ENCODE measurements around the gene GJB6. TPM values are rescaled to one million over a fixed set of nuclear protein-coding genes. Genes with fewer than 3 reads are reported as not detected.

The GJB6 gene
- total RNA-seq, 4 donors from 2014 or later = not detected

GRCh38 chr13:20270163-20270865 lies 38.2 kb upstream of the GJB6 start:
- no peaks in the 10 kb centered on the region for H3K9me3 ChIP-seq
- DNase-seq = no peak
- H3K27me3 ChIP-seq = no peaks in the 10 kb centered on the region
- TF ChIP-seq CTCF (IDR thresholded peaks at IDR 0.05) (no peak), POLR2A (IDR thresholded peaks at IDR 0.05) (no peak)
- no peak overlapping the region for H3K27ac ChIP-seq
- H3K36me3 ChIP-seq = no peaks in the 10 kb centered on the region
- H3K4me3 ChIP-seq = no peak overlapping the region
- no peaks in the 10 kb centered on the region for H3K4me1 ChIP-seq

- Histone ChIP-seq H3K36me3 (no peaks in the 10 kb centered on the region), H3K9me3 (no peaks in the 10 kb centered on the region), H3K27me3 (no peaks in the 10 kb centered on the region), H3K4me1 (no peaks in the 10 kb centered on the region), H3K27ac (no peak overlapping the region), H3K4me3 (no peak overlapping the region)
- TF ChIP-seq POLR2A (IDR thresholded peaks at IDR 0.05) = no peak
- no peak for TF ChIP-seq CTCF (IDR thresholded peaks at IDR 0.05)
- DNase-seq = no peak
These were observed 32.3 kb upstream of the GJB6 start for GRCh38 chr13:20264271-20265018.

GRCh38 chr13:20263393-20264044 lies 31.4 kb upstream of the GJB6 start:
- H3K4me3 ChIP-seq = no peak overlapping the region
- no peaks in the 10 kb centered on the region for H3K9me3 ChIP-seq
- H3K27me3 ChIP-seq = no peaks in the 10 kb centered on the region
- no peaks in the 10 kb centered on the region for H3K4me1 ChIP-seq
- TF ChIP-seq CTCF (IDR thresholded peaks at IDR 0.05) (no peak), POLR2A (IDR thresholded peaks at IDR 0.05) (no peak)
- H3K36me3 ChIP-seq = no peaks in the 10 kb centered on the region
- H3K27ac ChIP-seq = no peak overlapping the region
- no peak for DNase-seq

- Histone ChIP-seq H3K27me3 (no peaks in the 10 kb centered on the region), H3K4me3 (no peak overlapping the region), H3K9me3 (no peaks in the 10 kb centered on the region), H3K4me1 (no peaks in the 10 kb centered on the region), H3K36me3 (no peaks in the 10 kb centered on the region), H3K27ac (no peak overlapping the region)
- TF ChIP-seq POLR2A (IDR thresholded peaks at IDR 0.05) = no peak
- TF ChIP-seq CTCF (IDR thresholded peaks at IDR 0.05) = no peak
- no peak for DNase-seq
These were observed 26.8 kb upstream of the GJB6 start for GRCh38 chr13:20258963-20259288.

GRCh38 chr13:20258208-20258962 lies 26.3 kb upstream of the GJB6 start:
- DNase-seq = no peak
- H3K4me1 ChIP-seq = no peaks in the 10 kb centered on the region
- no peak overlapping the region for H3K27ac ChIP-seq
- H3K4me3 ChIP-seq = peak overlapping the region in 1 of 4 donors; percentile 14
- no peaks in the 10 kb centered on the region for H3K27me3 ChIP-seq
- no peaks in the 10 kb centered on the region for H3K36me3 ChIP-seq
- no peaks in the 10 kb centered on the region for H3K9me3 ChIP-seq
- no peak for TF ChIP-seq CTCF (IDR thresholded peaks at IDR 0.05)
- no peak for TF ChIP-seq POLR2A (IDR thresholded peaks at IDR 0.05)
